K562 (cell line): ENCODE results near the gene COL23A1.

Experiments
- CBFB ChIP-seq: sonication (generic); formaldehyde crosslinking; IDR thresholded peaks from 2 replicates; pipeline ENCODE4 v1.4.0; 2020; ENCODE audit warnings: mild to moderate bottlenecking, missing genetic modification reagents
- CBX5 ChIP-seq: IDR thresholded peaks from 2 replicates; pipeline ENCODE4 v1.6.1; 2014; ENCODE audit warnings: low read depth, borderline replicate concordance
- CREM ChIP-seq: IDR thresholded peaks from 2 replicates; pipeline ENCODE4 v1.6.1; 2014; ENCODE audit warnings: antibody characterized with exemption, low read depth
- EP300 ChIP-seq: IDR thresholded peaks from 2 replicates; pipeline ENCODE4 v1.6.1; 2012; ENCODE audit warnings: low read length, improper control_type of control experiment
- ETV1 ChIP-seq: fragments of 450-650 bp; conservative IDR thresholded peaks from 2 replicates; pipeline ENCODE4 v1.6.1; 2016; ENCODE audit warnings: missing genetic modification characterization, control low read depth, low read depth, missing compliant biosample characterization
- PRMT5 ChIP-seq: sonication (generic); formaldehyde crosslinking; IDR thresholded peaks from 2 replicates; pipeline ENCODE4 v1.5.0; 2020; ENCODE audit warnings: missing genetic modification reagents
- RCOR1 ChIP-seq, 2 experiments: IDR thresholded peaks; 2 replicates each; pipeline ENCODE4 v1.6.1; 2012; ENCODE audit warnings: low read depth in 2 of 2, low read length in 2 of 2, borderline replicate concordance in 1 of 2, improper control_type of control experiment in 1 of 2
- U2AF2 ChIP-seq: fragments of 200-400 bp; formaldehyde crosslinking; optimal IDR thresholded peaks from 2 replicates; pipeline ENCODE3; 2017; ENCODE audit warnings: low read depth, mild to moderate bottlenecking, low read length
- ZKSCAN8 ChIP-seq: fragments of 200-800 bp; sonication (Bioruptor generic); IDR thresholded peaks from 2 replicates; pipeline ENCODE4 v1.6.1; 2016; ENCODE audit warnings: missing genetic modification characterization, missing compliant biosample characterization
- ZNF699 ChIP-seq: fragments of 250-450 bp; sonication (Bioruptor Pico); IDR thresholded peaks from 2 replicates; pipeline ENCODE4 v1.8.0; 2021; ENCODE audit warnings: mild to moderate bottlenecking, moderate library complexity; ENCODE audit not compliant: insufficient replicate concordance
- TF ChIP-seq, protein P1 (sequence below): sonication (generic); formaldehyde crosslinking; IDR thresholded peaks from 2 replicates; pipeline ENCODE4 v1.8.1; 2022; ENCODE audit warnings: missing genetic modification reagents
- TF ChIP-seq, protein P2 (sequence below), 3 experiments: IDR thresholded peaks in 2 of 3; conservative IDR thresholded peaks in 1 of 3; 2 replicates each; pipeline ENCODE4 v1.5.1; 2011 to 2012; ENCODE audit warnings: low read length in 3 of 3, mild to moderate bottlenecking in 3 of 3, control low read depth in 2 of 3, improper control_type of control experiment in 1 of 3, inconsistent platforms in 1 of 3, low read depth in 1 of 3, mixed read lengths in 1 of 3, moderate library complexity in 1 of 3; ENCODE audit not compliant: insufficient read depth in 2 of 3

DNA sequence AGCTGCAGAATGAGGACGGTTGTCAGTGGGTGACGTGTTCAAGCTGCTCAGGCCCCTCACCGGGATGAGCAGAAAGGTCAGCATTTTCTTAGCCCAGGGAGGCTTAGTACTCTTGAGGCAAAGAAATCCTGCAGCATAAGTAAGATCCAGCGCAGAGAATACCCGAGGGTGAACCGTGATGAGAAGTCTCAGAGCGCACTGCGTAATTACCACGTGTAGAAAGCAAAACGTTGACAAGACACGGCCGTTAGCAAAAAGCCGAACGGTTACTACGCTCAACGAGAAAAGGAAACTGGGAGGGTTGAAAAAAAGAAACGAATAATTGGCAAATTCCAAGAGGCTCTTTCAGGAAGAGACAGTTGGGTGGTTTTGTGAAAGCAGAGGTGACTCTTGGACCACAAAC, 104.0 kb downstream of the COL23A1 start:
- TF ChIP-seq U2AF2 (no peak), CREM (no peak), CBX5 (no peak), CBFB (no peak), ETV1 (no peak), PRMT5 (CRISPR knock-in tag) (no peak), ZKSCAN8 (no peak), ZNF699 (no peak), RCOR1 (IDR thresholded peaks at IDR 0.05; ENCODE audit: borderline replicate concordance in 1 of 2, low read depth in 2 of 2, low read length in 2 of 2) (no peak), EP300 (no peak)
- TF ChIP-seq, protein P1, sequence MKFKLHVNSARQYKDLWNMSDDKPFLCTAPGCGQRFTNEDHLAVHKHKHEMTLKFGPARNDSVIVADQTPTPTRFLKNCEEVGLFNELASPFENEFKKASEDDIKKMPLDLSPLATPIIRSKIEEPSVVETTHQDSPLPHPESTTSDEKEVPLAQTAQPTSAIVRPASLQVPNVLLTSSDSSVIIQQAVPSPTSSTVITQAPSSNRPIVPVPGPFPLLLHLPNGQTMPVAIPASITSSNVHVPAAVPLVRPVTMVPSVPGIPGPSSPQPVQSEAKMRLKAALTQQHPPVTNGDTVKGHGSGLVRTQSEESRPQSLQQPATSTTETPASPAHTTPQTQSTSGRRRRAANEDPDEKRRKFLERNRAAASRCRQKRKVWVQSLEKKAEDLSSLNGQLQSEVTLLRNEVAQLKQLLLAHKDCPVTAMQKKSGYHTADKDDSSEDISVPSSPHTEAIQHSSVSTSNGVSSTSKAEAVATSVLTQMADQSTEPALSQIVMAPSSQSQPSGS (CRISPR knock-in tag) = no peak
- TF ChIP-seq, protein P2, sequence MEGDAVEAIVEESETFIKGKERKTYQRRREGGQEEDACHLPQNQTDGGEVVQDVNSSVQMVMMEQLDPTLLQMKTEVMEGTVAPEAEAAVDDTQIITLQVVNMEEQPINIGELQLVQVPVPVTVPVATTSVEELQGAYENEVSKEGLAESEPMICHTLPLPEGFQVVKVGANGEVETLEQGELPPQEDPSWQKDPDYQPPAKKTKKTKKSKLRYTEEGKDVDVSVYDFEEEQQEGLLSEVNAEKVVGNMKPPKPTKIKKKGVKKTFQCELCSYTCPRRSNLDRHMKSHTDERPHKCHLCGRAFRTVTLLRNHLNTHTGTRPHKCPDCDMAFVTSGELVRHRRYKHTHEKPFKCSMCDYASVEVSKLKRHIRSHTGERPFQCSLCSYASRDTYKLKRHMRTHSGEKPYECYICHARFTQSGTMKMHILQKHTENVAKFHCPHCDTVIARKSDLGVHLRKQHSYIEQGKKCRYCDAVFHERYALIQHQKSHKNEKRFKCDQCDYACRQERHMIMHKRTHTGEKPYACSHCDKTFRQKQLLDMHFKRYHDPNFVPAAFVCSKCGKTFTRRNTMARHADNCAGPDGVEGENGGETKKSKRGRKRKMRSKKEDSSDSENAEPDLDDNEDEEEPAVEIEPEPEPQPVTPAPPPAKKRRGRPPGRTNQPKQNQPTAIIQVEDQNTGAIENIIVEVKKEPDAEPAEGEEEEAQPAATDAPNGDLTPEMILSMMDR (IDR thresholded peaks at IDR 0.05 in 2 of 3, conservative IDR thresholded peaks at IDR 0.05 in 1 of 3; ENCODE audit: insufficient read depth in 2 of 3, low read depth in 1 of 3, low read length in 3 of 3) = no peak
